Natural killer cell treated with Interleukin-12 subunit alpha and Interleukin-12 subunit beta and Interleukin-15 and Interleukin-18, amount 100 ng/mL, for 72 hours (primary cell): Measurements from ENCODE around the gene GFPT2. TPM values are rescaled to one million over a fixed set of nuclear protein-coding genes. Genes with fewer than 3 reads are reported as not detected.
A peak's percentile ranks its signal among the peaks of the same experiment; 100 is the strongest.

Experiments used
- ATAC-seq, 2 donors: fragments of 150-1000 bp; cut with Tn5 transposase in 1 of 2; sonication (Bioruptor Pico), chemical (Tn5 transposase) in 1 of 2; 2 replicates each; pipeline ENCODE4 v1.10.0; 2021
- DNase-seq: peaks from one replicate; pipeline ENCODE4 v3.0.0; 2022; ENCODE audit warnings: low spot score
- H3K27ac Mint-ChIP-seq, 2 donors: 1 replicate in 1 of 2; 2 replicates in 1 of 2; pipeline ENCODE4 v1.8.0; 2022; ENCODE audit warnings: mixed read lengths in 2 of 2, mild to moderate bottlenecking in 1 of 2, moderate library complexity in 1 of 2
- H3K27me3 Mint-ChIP-seq, 2 donors: 1 replicate in 1 of 2; 2 replicates in 1 of 2; pipeline ENCODE4 v1.8.0; 2022; ENCODE audit warnings: mixed read lengths in 2 of 2
- H3K36me3 Mint-ChIP-seq: one replicate; pipeline ENCODE4 v1.8.0; 2022; ENCODE audit warnings: mixed read lengths
- H3K4me1 Mint-ChIP-seq, 2 donors: 1 replicate in 1 of 2; 2 replicates in 1 of 2; pipeline ENCODE4 v1.8.0; 2022; ENCODE audit warnings: low read depth in 2 of 2, mixed read lengths in 2 of 2, mild to moderate bottlenecking in 1 of 2
- H3K4me3 Mint-ChIP-seq: one replicate; pipeline ENCODE4 v1.8.0; 2022; ENCODE audit warnings: mixed read lengths
- H3K9me3 Mint-ChIP-seq: 2 replicates; pipeline ENCODE4 v1.8.0; 2022; ENCODE audit warnings: mixed read lengths
- total RNA-seq, 2 donors: library from RNA; stranded (reverse); gene quantifications; one replicate each; pipeline ENCODE4 v1.2.3, GENCODE V29; 2022

GFPT2 gene
- total RNA-seq, 2 donors from 2014 or later = 0.29 TPM; not detected in 1

DNA sequence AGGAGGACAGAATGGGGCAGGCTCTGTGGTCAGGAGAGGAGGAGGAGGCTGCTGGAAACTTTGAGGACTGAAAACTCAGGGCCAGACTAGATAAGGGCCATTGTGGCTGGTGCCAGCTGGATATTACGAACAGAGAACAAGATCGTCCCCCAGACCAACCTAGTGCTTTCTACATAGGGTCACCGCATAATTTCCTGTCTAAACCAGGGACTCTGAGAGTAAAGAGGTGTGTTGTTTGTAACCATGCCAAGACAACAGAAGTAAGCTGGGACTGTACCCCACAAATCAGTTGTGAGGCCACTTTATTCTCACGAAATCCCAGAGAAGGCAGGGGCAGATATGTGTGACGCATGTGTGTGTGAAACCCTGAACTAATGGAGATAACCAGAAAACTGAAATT is 20.3 kb upstream of the GFPT2 start:
- Mint-ChIP-seq H3K4me3 (no peak overlapping the region), H3K36me3 (no peaks in the 10 kb centered on the region), H3K27ac (no peak overlapping the region), H3K9me3 (no peaks in the 10 kb centered on the region), H3K4me1 (no peaks in the 10 kb centered on the region), H3K27me3 (peaks cover 7 to 15% of the 10 kb centered on the region in 2 donors)
- DNase-seq (no peak), ATAC-seq (no peak)

DNA sequence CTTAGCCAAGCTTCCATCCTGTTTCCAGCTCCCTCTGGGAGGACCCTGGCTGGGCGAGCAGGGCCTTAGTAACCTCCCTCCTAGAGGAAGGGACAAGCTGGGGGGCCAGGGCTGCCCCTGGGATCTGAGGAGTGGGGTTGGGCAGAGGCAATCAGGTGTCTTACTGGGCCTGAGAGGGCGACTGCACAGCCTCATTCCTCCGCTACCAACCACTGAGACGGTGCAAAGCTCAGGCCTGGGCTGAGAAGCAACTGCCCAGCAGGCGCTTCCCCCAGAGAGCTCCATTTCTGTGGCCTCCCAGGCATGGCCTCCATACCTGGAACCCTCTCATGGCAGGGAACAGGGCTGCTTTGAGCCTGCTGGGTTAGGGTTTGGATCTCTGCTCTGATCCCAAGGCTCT is 18.8 kb upstream of the GFPT2 start:
- ATAC-seq (no peak), DNase-seq (no peak)
- Mint-ChIP-seq H3K27ac (no peak overlapping the region), H3K9me3 (no peaks in the 10 kb centered on the region), H3K36me3 (no peaks in the 10 kb centered on the region), H3K27me3 (peaks cover 5 to 15% of the 10 kb centered on the region in 2 donors), H3K4me3 (no peak overlapping the region), H3K4me1 (peaks cover 7 to 8% of the 10 kb centered on the region in 2 donors)

DNA sequence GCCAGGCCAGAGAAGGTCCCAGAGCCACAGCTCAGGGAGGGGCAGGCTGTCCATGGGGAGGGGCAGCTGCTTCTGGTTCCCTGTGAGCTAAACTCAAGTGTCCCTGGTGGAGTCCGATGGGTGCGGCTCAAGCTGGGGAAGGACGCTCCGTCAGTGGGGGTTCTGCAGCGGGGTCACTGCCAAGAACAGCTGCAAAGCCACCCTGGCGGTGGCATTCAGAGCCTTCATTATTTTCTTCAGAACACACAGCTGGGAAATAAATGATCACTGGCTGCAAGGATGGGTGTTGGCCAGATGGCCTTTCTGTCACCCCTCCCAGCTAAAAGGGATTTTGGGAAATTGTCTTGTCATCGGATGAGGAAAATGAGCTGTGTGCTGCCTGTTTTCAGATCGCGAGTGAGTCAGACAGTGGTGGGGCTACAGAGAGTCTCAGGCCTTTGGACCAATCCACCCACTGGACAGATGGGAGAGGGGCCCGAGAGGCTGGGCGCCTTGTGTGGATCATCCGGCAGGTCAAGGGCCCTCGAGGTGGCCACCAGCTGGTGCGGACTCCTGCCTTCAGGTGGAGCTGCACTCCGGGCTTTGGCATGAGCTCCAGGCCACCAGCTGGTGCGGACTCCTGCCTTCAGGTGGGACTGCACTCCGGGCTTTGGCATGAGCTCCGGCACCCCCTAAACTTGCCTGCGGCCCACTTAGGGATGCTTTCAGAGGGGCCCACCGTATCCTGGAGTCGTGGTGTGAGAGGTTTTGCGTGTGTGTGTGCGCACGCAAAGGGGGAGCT is 17.9 kb upstream of the GFPT2 start:
- Mint-ChIP-seq H3K4me3 (no peak overlapping the region), H3K36me3 (no peaks in the 10 kb centered on the region), H3K9me3 (no peaks in the 10 kb centered on the region)

DNA sequence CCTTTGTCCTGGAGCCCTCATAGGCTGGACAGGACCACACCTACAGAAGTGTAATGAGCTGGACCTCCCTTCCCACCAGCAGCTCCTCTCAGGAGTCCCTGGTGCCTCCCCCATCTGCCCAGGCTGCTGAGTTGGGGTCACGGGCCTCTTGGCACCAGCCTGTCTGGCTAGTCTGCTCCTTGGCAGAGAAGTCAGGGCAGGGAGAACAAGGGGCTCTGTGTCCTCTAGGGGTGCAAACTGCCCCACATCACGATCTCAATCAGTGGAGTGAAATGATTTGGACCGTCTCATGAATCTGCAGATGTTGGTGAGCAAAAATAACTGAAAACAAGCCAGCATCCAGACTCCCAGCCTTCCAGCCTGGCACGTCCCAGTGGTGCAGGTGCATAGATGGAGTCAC is 14.9 kb upstream of the GFPT2 start:
- H3K27me3 Mint-ChIP-seq = peaks cover 10 to 12% of the 10 kb centered on the region in 2 donors
- no peak overlapping the region for H3K4me3 Mint-ChIP-seq
- ATAC-seq = no peak
- H3K27ac Mint-ChIP-seq = no peak overlapping the region
- no peak for DNase-seq
- peaks cover 14 to 18% of the 10 kb centered on the region in 2 donors for H3K4me1 Mint-ChIP-seq
- no peaks in the 10 kb centered on the region for H3K36me3 Mint-ChIP-seq
- H3K9me3 Mint-ChIP-seq = no peaks in the 10 kb centered on the region

More for the DNA sequence above, 17.9 kb upstream of the GFPT2 start:
- DNase-seq (no peak), ATAC-seq (no peak)
- no peak overlapping the region for H3K27ac Mint-ChIP-seq
- peaks cover 5 to 18% of the 10 kb centered on the region in 2 donors for H3K27me3 Mint-ChIP-seq
- peaks cover 12 to 14% of the 10 kb centered on the region in 2 donors for H3K4me1 Mint-ChIP-seq

DNA sequence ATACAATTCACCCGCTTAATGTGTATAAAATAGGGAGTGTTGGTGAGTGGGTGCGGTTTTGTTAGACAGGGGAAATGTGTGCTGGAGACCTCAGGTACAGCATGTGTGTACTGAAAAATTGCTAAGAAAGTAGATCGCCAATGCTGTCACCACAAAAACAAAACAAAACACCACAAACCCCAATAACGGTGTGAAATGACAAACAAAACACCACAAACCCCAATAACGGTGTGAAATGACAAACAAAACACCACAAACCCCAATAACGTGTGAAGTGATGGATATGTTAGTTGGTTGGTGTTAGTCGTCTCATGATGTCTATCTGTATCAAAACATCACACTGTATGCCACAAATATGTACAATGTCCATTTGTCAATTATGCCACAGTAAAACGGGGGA is 14.2 kb upstream of the GFPT2 start:
- H3K36me3 Mint-ChIP-seq = no peaks in the 10 kb centered on the region
- peak overlapping the region; percentile 27 for H3K4me3 Mint-ChIP-seq
- H3K27ac Mint-ChIP-seq = peak overlapping the region in 1 of 2 donors; percentile 20
- H3K27me3 Mint-ChIP-seq = peaks cover 10 to 12% of the 10 kb centered on the region in 2 donors
- peaks cover 14 to 18% of the 10 kb centered on the region in 2 donors for H3K4me1 Mint-ChIP-seq
- ATAC-seq = peak in 1 of 2 donors; percentile 63
- DNase-seq = no peak
- H3K9me3 Mint-ChIP-seq = no peaks in the 10 kb centered on the region

DNA sequence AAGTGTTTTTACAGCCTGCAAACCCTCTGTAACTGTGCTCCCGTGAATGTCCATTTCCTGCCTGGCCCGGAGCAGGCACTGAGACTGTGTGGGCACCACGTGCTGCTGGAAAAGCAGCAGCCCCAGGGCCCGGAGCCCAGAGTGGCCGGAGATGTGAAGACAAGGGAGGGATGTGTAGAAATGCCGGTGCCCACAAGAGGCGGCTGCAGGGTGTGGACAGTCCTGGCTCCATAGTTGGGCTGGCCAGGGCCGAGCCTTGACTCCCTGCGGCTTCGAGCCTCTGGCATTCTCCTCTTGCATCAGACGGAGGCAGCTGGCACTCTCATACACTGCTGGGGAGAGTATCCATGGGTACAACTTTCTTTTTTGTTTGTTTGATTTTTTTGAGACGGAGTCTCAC is 13.2 kb upstream of the GFPT2 start:
- Mint-ChIP-seq H3K27me3 (peaks cover 10 to 12% of the 10 kb centered on the region in 2 donors), H3K36me3 (no peaks in the 10 kb centered on the region), H3K27ac (peak overlapping the region in 1 of 2 donors; percentile 31), H3K9me3 (no peaks in the 10 kb centered on the region), H3K4me3 (no peak overlapping the region), H3K4me1 (peaks cover 14 to 18% of the 10 kb centered on the region in 2 donors)
- DNase-seq (no peak), ATAC-seq (no peak)

DNA sequence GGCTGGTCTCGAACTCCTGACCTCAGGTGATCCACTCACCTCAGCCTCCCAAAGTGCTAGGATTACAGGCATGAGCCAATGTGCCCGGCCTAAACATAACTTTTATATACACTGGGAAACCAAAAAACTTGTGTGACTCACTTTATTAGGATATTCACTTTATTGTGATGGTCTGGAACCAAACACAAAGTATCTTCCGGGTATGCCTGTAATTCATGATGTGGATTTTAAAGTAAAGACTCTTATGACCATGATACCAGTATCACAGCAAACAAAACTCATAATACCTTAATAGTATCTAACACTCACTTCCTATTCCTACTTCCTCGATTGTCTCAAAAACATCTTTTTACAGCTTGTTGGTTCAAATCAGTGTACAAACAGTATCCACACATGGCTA is 12.7 kb upstream of the GFPT2 start:
- DNase-seq = no peak
- Mint-ChIP-seq H3K27me3 (peaks cover 10 to 12% of the 10 kb centered on the region in 2 donors), H3K4me3 (no peak overlapping the region), H3K27ac (peak overlapping the region in 1 of 2 donors; percentile 31), H3K36me3 (no peaks in the 10 kb centered on the region), H3K4me1 (peaks cover 14 to 18% of the 10 kb centered on the region in 2 donors), H3K9me3 (no peaks in the 10 kb centered on the region)
- no peak for ATAC-seq

DNA sequence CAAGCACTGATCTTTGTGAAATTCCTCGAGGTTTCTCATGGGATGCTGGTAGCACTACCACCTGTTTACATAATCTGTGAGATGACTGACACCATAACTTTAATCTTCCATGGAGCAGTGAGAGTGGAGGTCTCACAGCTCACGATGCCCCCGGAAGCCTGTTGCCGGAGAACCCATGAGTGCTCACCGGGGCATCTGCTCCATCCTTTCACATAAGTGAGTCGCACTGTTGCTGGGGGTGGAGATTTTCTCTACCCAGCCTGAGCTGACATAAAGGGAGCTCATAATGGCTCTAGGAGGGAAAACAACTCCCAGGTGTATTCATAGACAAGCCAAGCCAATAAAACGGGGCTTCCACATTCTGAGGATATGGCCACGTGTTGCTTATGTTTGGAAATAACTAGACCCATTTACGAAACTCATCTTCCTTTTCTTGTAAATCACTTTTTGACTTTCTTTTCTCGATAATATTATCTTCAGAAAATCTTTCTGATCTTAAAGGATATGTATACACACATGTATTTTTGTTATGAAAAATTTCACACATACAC is 11.2 kb upstream of the GFPT2 start:
- DNase-seq (no peak), ATAC-seq (no peak)
- H3K4me3 Mint-ChIP-seq = no peak overlapping the region
- H3K4me1 Mint-ChIP-seq = peaks cover 14 to 18% of the 10 kb centered on the region in 2 donors
- no peak overlapping the region for H3K27ac Mint-ChIP-seq
- H3K9me3 Mint-ChIP-seq = no peaks in the 10 kb centered on the region
- H3K27me3 Mint-ChIP-seq = peaks cover 10 to 12% of the 10 kb centered on the region in 2 donors
- H3K36me3 Mint-ChIP-seq = no peaks in the 10 kb centered on the region

DNA sequence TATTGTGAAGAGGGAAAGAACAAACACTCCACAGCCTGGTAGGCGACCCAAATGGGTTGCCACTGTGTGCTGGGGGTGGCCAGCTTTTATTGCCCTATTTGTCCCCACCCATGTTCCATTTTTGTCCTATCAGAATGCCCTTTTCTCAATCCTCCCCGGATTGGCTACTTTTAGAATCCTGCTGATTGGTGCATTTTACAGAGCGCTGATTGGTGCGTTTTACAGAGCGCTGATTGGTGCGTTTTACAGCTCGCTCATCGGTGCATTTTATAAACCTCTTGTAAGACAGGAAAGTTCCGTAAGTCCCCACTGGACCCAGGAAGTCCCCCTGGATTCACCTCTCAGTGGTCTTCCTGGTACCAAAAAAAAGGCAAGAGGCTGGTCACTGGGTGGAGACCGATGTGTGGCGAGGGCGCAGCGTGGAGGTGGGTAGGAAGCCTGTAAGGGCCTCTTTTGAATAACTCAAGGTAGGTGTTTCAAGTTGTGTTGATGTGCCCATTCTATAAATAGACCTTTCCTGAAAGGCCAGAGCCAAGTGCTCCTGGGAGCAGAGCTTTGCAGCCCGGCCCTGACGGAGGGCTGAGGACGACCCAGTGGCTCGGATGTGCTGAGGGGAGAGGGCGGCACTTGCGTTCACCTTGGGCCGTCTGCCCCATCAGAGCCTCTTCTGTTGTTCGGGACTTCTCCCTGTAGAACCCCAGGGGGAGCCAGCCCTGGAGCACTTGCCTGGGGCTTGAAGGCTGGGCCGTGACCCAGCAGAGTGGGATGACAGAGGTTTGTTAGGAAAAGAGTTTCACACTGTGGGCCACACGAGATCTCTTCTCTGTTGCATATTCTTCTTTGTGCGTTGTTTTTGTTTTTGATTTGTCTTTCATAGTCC is 7.2 kb upstream of the GFPT2 start:
- peaks cover 5 to 16% of the 10 kb centered on the region in 2 donors for H3K27me3 Mint-ChIP-seq
- no peaks in the 10 kb centered on the region for H3K4me1 Mint-ChIP-seq
- no peaks in the 10 kb centered on the region for H3K36me3 Mint-ChIP-seq
- DNase-seq (no peak), ATAC-seq (no peak)
- H3K4me3 Mint-ChIP-seq = no peak overlapping the region
- H3K9me3 Mint-ChIP-seq = no peaks in the 10 kb centered on the region
- H3K27ac Mint-ChIP-seq = no peak overlapping the region

DNA sequence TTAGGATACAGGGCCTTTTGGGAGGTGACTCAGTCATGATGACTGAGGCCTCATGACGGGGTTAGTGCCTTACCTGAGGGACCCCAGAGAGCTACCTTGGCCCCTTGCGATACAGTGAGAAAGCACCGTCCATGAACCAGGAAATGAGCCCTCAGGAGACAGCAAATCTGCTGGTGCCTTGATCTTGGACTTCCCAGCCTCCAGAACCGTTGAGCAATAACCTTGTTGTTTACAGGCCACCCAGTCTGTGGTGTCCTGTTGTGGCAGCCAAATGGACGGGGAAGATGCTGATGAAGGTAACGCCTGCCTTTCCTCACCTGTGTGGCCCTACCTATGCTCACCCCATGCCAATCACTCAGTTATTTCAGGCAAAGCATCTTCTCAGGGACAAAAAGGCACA is 5.6 kb upstream of the GFPT2 start:
- Mint-ChIP-seq H3K9me3 (no peaks in the 10 kb centered on the region), H3K4me3 (no peak overlapping the region), H3K27ac (no peak overlapping the region), H3K4me1 (peaks cover 0 to 3% of the 10 kb centered on the region in 2 donors), H3K27me3 (peaks cover 7 to 16% of the 10 kb centered on the region in 2 donors), H3K36me3 (no peaks in the 10 kb centered on the region)
- DNase-seq (no peak), ATAC-seq (no peak)

DNA sequence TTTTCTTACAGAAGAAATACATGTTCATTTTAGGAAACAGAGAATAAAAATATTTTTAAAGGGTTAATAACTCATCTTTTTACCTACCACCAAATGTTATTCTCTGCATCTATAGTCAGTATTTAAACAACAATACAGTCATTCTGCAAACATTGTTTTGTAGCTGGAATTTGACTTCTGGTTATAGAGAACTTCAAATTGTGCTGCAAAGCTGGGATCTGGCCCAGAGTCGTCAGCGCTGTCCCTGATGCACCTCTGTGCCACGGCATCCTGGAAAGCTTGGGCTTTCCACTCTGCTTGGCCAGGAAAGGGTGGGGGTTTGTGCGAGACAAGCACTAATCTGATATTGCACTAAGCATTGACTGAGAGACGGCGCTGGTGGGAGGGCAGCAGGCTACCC is 5.0 kb upstream of the GFPT2 start:
- no peaks in the 10 kb centered on the region for H3K36me3 Mint-ChIP-seq
- H3K4me3 Mint-ChIP-seq = no peak overlapping the region
- H3K27me3 Mint-ChIP-seq = peaks cover 7 to 16% of the 10 kb centered on the region in 2 donors
- DNase-seq (no peak), ATAC-seq (no peak)
- no peak overlapping the region for H3K27ac Mint-ChIP-seq
- no peaks in the 10 kb centered on the region for H3K9me3 Mint-ChIP-seq
- peaks cover 0 to 3% of the 10 kb centered on the region in 2 donors for H3K4me1 Mint-ChIP-seq

DNA sequence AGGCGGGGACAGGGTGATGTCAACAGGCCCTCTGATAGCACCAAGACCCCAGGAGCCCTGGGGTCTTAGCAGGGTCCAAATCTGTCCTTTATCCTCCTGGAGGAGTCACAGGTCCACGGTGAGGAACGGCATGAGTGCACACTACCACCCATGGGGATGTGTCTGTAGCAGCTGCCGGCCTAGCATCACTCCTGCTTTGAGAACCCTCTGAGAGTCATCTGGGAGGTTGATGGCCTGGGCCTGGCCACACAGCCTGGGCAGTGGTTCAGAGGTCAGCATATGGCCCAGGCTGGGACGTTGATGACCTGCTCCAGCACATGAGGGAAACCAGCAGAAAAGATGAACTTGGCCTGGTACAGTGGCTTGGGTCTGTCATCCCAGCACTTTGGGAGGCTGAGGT is 1.8 kb upstream of the GFPT2 start:
- no peaks in the 10 kb centered on the region for H3K36me3 Mint-ChIP-seq
- H3K9me3 Mint-ChIP-seq = no peaks in the 10 kb centered on the region
- ATAC-seq (no peak), DNase-seq (no peak)
- H3K4me1 Mint-ChIP-seq = peaks cover 0 to 3% of the 10 kb centered on the region in 2 donors
- peaks cover 26% of the 10 kb centered on the region in 2 donors for H3K27me3 Mint-ChIP-seq
- H3K4me3 Mint-ChIP-seq = no peak overlapping the region
- no peak overlapping the region for H3K27ac Mint-ChIP-seq

DNA sequence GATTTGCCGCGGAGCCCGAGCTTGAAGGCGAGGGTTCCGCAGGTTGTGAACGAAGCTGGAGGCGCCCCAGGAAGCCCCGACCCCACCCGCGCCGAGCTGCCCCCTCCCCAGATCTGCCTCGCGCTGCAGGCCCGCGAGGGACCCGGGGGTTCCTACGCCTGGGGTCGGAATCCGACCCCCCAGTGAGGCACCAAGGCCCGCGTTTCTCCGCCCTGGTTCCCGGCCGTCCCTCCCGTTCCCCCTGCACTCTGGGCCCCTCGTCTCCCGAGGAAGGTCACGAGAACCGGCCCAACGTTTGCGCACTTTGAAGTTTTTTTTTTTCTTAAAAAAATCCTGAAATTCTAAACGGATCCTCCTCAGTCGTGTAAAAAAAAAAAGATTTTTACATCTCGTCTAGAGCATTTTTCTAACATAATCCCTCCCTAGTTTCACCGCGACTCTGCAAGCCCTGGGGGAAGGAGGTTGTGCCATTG is 880 bp upstream of the GFPT2 start:
- H3K4me3 Mint-ChIP-seq = peak overlapping the region; percentile 62
- ATAC-seq (no peak), DNase-seq (no peak)
- peaks cover 26% of the 10 kb centered on the region in 2 donors for H3K27me3 Mint-ChIP-seq
- no peak overlapping the region for H3K27ac Mint-ChIP-seq
- H3K9me3 Mint-ChIP-seq = no peaks in the 10 kb centered on the region
- peaks cover 0 to 3% of the 10 kb centered on the region in 2 donors for H3K4me1 Mint-ChIP-seq
- no peaks in the 10 kb centered on the region for H3K36me3 Mint-ChIP-seq
